ENCODE measurements around the gene CACNA1F. TPM values are rescaled to one million over a fixed set of nuclear protein-coding genes. Genes with fewer than 3 reads are reported as not detected.

Gene CACNA1F
- total RNA-seq, 4 donors from 2014 or later = 1.7 to 2.8 (median 2.3) TPM

DNA sequence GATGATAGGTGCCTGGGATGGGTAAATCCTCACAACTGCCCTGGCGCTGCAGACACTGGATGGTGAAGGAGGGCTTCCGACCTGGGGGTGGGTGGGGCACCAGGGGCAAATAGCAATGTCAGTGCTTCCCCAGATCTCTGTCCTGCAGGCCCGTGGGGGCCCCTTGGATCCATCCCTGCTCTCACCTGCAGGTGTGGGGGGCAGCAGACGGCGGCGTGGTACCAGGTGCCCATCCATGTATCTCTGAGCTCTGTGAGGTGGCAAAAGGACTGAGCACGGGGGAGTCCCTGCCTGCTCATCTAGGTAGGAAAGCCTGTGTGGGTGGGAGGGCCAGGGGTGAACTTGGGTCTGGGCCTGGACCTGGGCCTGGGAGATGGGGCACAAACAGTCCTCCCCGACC, 26.6 kb downstream of the CACNA1F start:
- no peaks in the 10 kb centered on the region for H3K27me3 ChIP-seq
- H3K4me3 ChIP-seq = no peak overlapping the region
- DNase-seq = no peak
- no peak for TF ChIP-seq POLR2A (IDR thresholded peaks at IDR 0.05)
- no peak for TF ChIP-seq CTCF (IDR thresholded peaks at IDR 0.05)
- H3K36me3 ChIP-seq = no peaks in the 10 kb centered on the region
- no peak overlapping the region for H3K27ac ChIP-seq
- H3K9me3 ChIP-seq = no peaks in the 10 kb centered on the region
- H3K4me1 ChIP-seq = no peaks in the 10 kb centered on the region

- TF ChIP-seq POLR2A (IDR thresholded peaks at IDR 0.05) (no peak), CTCF (IDR thresholded peaks at IDR 0.05) (no peak)
Observed at GRCh38 chrX:49205443-49205842, 27.7 kb downstream of the CACNA1F start.

GRCh38 chrX:49204709-49205108, 28.4 kb downstream of the CACNA1F start:
- no peak for DNase-seq
- Histone ChIP-seq H3K4me1 (peaks cover 0 to 2% (median under 1%) of the 10 kb centered on the region in 4 donors), H3K27me3 (no peaks in the 10 kb centered on the region), H3K36me3 (no peaks in the 10 kb centered on the region), H3K4me3 (no peak overlapping the region), H3K9me3 (no peaks in the 10 kb centered on the region), H3K27ac (no peak overlapping the region)
- no peak for TF ChIP-seq POLR2A (IDR thresholded peaks at IDR 0.05)
- no peak for TF ChIP-seq CTCF (IDR thresholded peaks at IDR 0.05)

More at GRCh38 chrX:49205443-49205842, 27.7 kb downstream of the CACNA1F start:
- H3K36me3 ChIP-seq = no peaks in the 10 kb centered on the region
- H3K27ac ChIP-seq = no peak overlapping the region
- H3K4me1 ChIP-seq = no peaks in the 10 kb centered on the region
- no peak overlapping the region for H3K4me3 ChIP-seq
- no peaks in the 10 kb centered on the region for H3K9me3 ChIP-seq
- no peak for DNase-seq
- no peaks in the 10 kb centered on the region for H3K27me3 ChIP-seq

- peaks cover 0 to 5% (median 2%) of the 10 kb centered on the region in 4 donors for H3K4me1 ChIP-seq
- no peak overlapping the region for H3K4me3 ChIP-seq
- H3K9me3 ChIP-seq = no peaks in the 10 kb centered on the region
- H3K27me3 ChIP-seq = no peaks in the 10 kb centered on the region
- TF ChIP-seq POLR2A (IDR thresholded peaks at IDR 0.05) = no peak
- no peak for TF ChIP-seq CTCF (IDR thresholded peaks at IDR 0.05)
- H3K36me3 ChIP-seq = no peaks in the 10 kb centered on the region
- DNase-seq = no peak
- H3K27ac ChIP-seq = no peak overlapping the region
Observed at GRCh38 chrX:49204017-49204416, 29.1 kb downstream of the CACNA1F start.

GRCh38 chrX:49203536-49203935, 29.6 kb downstream of the CACNA1F start:
- peaks cover 0 to 5% (median 2%) of the 10 kb centered on the region in 4 donors for H3K4me1 ChIP-seq
- no peak overlapping the region for H3K4me3 ChIP-seq
- H3K27ac ChIP-seq = no peak overlapping the region
- no peaks in the 10 kb centered on the region for H3K36me3 ChIP-seq
- TF ChIP-seq CTCF (IDR thresholded peaks at IDR 0.05) = no peak
- no peak for TF ChIP-seq POLR2A (IDR thresholded peaks at IDR 0.05)
- no peaks in the 10 kb centered on the region for H3K9me3 ChIP-seq
- no peaks in the 10 kb centered on the region for H3K27me3 ChIP-seq
- no peak for DNase-seq

- H3K36me3 ChIP-seq = no peaks in the 10 kb centered on the region
- TF ChIP-seq CTCF (IDR thresholded peaks at IDR 0.05) (no peak), POLR2A (IDR thresholded peaks at IDR 0.05) (no peak)
- H3K27ac ChIP-seq = no peak overlapping the region
- no peaks in the 10 kb centered on the region for H3K27me3 ChIP-seq
- H3K4me3 ChIP-seq = no peak overlapping the region
- DNase-seq = no peak
- no peaks in the 10 kb centered on the region for H3K9me3 ChIP-seq
- peaks cover 0 to 5% (median 2%) of the 10 kb centered on the region in 4 donors for H3K4me1 ChIP-seq
Observed at GRCh38 chrX:49202022-49202421, 31.1 kb downstream of the CACNA1F start.
